HEK293 (cell line): ENCODE results near the gene RASGEF1B.

Experiments used
- CTCF ChIP-seq: fragments of 450-650 bp; formaldehyde crosslinking; IDR thresholded peaks from 2 replicates; pipeline ENCODE4 v1.5.1; 2016; ENCODE audit warnings: missing biosample characterization, missing genetic modification characterization
- ZBTB21 ChIP-seq: fragments of 450-650 bp; formaldehyde crosslinking; IDR thresholded peaks from 2 replicates; pipeline ENCODE4 v1.5.1; 2017; ENCODE audit warnings: missing biosample characterization, missing genetic modification characterization
- ZNF324 ChIP-seq: fragments of 450-650 bp; formaldehyde crosslinking; IDR thresholded peaks from 2 replicates; pipeline ENCODE4 v1.5.1; 2016; ENCODE audit warnings: missing biosample characterization, missing genetic modification characterization
- ZNF610 ChIP-seq: fragments of 450-650 bp; formaldehyde crosslinking; IDR thresholded peaks from 2 replicates; pipeline ENCODE4 v1.5.1; 2016; ENCODE audit warnings: missing biosample characterization, missing genetic modification characterization, borderline replicate concordance

GRCh38 chr4:81518762-81519426 is 47.2 kb upstream of the RASGEF1B start:
- TF ChIP-seq ZBTB21 (tag by site-specific recombination) (no peak), CTCF (tag by site-specific recombination) (no peak), ZNF324 (tag by site-specific recombination) (no peak), ZNF610 (tag by site-specific recombination) (no peak)
